NCI-H748 treated with DMSO at 0.1 percent for 48 hours (cell line): ENCODE measurements around the gene XPO1.
"Not testable (repeated sequence)": the region's sequence is repeated elsewhere in the genome, so short reads cannot be mapped to it uniquely, and the experiment has no call there.

Source experiments
- DNase-seq: peaks from one replicate; lab custom pipeline; 2025; lab: John Stamatoyannopoulos, UW

The XPO1 gene

DNA sequence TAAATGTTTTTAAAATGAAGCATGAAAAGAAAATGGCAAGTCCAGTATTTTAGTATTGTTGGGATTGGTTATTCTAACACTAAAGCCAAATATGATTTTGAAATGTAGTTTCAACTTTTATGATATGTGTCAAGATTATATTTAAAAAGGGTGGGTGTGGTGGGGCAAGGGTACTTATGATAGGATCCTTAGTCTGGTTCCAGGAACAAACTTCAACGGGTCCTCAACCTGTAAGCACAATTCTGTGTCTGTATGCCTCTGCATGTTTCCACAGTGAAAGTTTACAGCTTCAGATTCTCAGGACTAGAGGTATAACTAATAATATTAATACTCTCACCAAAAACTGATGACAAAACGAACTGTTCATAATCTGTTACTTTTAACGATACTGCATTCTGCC, 73.1 kb downstream of the XPO1 start:
- DNase-seq, result no peak

DNA sequence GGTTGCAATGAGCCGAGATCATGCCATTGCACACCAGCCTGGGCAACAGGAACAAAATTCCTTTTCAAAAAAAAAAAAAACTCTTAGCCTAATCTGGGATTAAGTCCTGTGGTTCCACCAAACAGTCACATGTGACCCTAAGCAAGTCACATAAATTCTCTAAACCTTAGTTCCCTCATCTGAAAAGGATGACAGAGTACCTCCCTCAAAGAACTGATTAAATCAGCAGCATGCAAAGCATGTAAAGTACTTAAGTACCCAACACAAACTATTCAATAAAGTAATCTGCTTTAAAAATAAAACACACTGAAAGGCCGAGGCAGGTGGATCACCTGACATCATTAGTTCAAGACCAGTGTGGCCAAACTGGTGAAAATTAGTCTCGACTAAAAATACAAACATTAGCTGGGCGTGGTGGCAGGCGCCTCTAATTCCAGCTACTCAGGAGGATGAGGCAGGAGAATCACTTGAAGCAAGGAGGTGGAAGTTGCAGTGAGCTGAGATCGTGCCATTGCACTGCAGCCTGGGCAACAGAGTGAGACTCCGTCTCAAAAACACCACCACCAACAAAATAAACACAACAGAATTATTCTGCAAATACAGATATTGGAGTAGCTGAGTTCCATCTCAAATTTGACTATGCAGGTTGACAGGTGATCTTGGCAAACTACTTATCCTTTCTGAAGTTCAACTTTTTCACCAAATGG, 74.2 kb downstream of the XPO1 start:
- no peak for DNase-seq

DNA sequence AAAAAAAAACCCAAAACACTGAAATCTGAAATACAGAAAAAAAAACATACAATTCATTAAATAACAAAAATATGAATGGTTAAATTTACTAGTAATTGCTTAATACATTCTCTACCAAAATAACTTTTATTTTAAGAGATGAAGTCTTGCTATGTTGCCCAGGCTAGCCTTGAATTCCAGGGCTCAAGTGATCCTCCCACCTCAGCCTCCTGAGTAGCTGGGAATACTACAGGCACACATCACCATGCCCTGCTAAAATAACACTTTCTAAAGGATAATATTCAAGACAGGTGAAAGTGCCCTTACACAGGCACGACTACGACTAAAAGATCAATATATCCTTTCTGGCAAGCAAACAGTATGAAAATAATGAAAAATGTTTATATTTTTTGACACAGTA, 76.8 kb downstream of the XPO1 start:
- DNase-seq, result no peak

DNA sequence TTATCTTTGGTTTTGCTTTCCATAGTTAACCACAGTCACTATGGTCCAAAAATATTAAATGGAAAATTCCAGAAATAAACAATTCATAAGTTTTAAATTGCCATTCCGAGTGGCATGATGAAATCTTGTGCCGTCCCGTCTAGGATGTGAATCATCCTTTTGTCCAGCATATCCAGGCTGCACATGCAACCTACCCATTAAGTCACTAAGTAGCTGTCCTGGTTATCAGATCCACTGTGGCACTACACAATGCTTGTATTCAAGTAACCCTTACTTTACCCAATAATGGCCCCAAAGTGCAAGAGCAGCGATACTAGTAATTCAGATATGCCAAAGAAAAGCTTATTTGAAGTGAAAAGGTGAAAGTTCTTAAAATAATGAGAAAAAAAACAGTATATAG, 78.0 kb downstream of the XPO1 start:
- DNase-seq, result no peak

DNA sequence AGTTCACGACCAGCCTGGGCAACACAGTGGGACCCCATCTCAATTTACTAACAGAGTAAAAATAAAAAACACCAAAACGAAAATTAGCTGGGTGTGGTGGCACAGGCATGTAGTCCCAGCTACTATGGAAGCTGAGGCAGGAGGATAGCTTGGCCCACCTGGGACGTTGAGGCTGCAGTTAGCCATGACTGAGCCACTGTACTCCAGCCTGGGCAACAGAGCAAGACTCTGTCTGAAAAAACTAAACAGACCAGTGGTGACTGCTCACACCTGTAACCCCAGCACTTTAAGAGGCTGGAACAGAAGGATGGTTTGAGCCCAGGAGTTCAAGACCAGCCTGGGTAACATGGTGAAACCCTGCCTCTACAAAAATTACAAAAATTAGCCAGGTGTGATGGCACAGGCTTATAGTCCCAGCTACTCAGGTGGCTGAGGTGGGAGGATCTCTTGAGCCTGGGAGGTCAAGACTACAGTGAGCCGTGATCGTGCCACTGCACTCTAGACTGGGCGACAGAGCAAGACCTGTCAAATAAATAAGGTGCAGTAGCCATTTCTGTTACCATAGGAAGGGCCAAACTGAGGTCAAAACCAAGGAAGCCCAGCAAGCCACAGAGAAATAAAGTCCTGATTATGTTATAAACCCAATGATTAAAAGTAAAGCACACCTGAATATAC, 81.3 kb downstream of the XPO1 start:
- DNase-seq, result no peak

DNA sequence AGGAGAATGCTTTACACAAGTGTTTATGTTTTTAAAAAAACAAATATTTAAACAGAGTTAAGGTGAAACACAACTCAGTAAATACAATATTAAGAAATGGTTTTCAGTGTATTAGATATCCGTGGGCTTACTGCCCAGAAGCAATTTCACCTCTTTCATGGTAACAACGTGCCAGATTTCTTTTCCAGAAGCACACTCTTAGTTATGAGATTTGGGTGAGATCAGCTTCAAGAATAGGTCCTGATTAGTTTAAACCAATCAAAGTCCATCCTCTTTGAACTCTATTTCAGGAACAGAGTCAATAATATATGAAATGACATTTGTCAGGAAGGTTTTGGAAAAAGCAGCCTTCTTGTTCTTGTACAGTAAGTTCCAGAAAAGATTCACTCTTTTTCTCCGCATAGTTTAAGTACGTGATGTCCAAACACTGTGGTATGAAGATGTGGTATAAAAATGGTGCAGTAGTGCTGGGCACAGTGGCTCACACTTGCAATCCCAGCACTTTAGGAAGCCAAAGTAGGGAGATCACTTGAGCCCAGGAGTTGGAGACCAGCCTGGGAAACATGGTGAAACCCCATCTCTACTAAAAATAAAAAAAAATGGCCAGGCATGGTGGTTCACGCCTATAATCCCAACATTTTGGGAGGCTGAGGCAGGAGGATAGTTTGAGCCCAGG, 81.9 kb downstream of the XPO1 start:
- DNase-seq, result no peak

DNA sequence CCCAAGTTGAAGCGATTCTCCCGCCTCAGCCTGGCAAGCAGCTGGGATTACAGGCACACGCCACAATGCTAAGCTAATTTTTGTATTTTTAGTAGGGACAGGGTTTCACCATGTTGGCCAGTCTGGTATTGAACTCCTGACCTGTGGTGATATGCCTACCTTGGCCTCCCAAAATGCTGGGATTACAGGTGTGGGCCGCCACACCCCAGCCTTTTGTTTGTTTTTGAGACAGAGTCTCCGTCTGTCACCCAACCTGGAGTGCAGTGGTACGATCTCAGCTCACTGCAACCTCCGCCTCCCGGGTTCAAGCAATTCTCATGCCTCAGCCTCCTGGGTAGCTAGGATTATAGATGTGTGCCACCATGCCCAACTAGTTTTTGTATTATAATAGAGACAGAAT, 83.2 kb downstream of the XPO1 start:
- DNase-seq, result not testable (repeated sequence)

DNA sequence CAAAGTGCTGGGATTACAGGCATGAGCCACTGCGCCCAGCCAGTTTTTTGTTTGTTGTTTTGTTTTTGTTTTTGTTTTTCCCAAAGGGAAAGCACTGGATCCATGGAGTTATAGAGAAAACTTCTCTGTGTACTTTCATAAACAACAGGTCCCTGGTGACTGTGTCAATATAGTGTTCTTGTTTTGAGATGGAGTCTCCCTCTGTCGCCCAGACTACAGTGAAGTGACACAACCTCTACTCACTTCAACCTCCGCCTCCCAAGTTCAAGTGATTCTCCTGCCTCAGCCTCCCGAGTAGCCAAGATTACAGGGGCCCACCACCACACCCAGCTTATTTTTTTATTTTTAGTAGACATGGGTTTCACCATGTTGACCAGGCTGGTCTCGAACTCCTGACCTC, 83.8 kb downstream of the XPO1 start:
- DNase-seq, result no peak

DNA sequence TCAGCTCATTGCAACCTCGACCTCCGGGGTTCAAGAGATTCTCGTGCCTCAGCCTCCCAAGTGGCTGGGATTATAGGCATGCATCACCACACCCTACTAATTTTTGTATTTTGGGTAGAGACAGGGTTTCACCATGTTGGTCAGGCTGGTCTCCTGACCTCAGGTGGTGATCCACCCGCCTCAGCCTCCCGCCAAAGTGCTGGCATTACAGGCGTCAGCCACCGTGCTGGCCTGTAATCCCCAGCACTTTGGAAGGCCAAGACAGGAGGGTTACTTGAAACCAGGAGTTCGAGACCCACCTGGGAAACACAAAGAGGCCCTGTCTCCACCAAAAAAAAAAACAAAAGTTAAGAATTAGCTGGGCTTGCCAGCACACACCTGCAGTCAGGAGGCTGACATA, 85.8 kb downstream of the XPO1 start:
- DNase-seq, result no peak

DNA sequence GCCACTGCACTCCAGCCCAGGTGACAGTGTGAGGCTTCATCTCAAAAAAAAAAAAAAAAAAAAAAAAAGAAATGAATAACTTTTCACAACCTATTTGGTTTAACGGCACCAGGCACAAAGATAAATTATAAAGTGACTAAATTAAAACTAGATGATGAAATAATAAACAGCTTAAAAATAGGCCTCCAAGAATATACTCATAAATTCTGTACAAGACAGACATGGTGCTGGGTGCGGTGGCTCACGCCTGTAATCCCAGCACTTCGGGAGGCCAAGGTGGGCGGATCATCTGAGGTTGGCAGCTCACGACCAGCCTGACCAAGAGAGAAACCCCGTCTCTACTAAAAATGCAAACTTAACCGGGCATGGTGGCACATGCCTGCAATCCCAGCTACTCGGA, 87.0 kb downstream of the XPO1 start:
- no peak for DNase-seq

DNA sequence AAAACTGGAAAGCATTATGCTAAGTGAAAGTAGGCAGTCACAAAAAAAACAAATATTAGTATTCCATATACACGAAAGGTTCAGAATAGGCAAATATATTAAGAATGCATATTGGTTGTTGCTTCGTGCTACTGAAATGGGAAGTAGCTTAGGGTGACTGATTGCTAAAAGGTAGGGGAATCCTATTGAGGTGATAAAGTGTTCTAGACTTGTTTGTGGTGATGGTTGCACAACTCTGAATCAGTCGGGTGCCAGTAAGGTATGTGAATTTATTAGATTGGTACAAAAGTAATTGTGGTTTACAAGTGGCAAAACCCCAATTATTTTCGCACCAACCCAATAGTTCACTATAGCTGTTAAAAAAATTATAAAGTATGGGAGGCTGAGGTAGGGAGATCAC, 88.0 kb downstream of the XPO1 start:
- DNase-seq, result no peak

DNA sequence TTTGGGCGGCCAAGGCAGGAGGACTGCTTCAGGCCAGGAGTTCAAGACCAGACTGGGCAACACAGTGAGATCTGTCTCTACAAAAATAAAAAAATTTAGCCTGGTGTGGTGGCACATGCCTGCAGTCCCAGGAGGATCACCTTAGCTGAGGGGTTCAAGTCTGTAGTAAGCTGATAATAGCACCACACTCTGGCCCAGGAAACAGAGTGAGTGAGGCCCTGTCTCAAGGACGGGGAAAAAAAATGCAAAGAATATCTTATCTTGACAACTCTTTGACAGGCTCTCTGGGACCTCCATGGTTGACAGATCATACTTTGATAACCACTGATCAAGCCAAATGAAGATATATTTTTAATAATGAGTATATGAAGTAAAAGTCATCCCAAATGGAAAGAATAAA, 89.9 kb downstream of the XPO1 start:
- DNase-seq, result no peak

DNA sequence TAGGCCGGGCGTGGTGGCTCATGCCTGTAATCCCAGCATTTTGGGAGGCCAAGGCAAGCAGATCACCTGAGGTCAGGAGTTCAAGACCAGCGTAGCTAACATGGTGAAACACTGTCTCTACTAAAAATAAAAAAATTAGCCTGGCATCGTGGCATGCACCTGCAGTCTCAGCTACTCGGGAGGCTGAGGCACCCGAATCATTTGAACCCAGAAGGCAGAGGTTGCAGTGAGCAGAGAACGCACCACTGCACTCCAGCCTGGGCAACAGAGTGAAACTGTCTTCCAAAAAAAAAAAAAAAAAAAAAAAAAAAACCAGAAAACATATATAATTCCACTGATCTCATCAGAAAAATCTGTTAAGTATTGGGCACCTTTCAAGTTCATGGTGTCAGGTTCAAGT, 91.2 kb downstream of the XPO1 start:
- DNase-seq, result not testable (repeated sequence)

DNA sequence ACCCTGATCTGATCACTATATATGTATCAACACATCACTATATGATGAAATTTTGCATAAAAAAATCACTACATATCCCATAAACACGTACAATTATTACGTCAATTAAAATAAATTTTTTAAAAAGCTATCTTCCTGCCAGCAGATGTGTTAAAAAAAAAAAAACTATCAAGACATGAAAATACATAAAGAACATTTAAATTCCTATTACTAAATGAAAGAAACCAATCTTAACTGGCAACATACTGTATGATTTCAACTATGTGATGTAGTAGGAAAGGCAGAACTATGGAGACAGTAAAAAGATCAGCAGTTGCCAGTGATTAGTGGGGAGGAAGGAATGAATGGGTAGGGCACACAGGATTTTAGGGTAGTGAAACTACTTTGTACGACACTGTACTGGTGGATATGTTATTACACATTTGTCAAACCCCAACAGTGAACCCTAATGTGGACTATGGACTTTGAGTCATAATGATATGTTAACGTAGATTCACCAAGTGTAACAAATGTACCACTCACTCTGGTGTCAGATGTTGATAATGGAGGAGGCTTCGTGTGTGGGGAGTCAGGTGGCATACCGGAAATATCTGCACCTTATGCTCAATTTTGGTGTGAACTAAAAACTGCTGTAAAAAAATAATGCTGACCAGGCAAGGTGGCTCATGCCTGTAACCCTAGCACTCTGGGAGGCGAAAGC, 94.7 kb downstream of the XPO1 start:
- no peak for DNase-seq

DNA sequence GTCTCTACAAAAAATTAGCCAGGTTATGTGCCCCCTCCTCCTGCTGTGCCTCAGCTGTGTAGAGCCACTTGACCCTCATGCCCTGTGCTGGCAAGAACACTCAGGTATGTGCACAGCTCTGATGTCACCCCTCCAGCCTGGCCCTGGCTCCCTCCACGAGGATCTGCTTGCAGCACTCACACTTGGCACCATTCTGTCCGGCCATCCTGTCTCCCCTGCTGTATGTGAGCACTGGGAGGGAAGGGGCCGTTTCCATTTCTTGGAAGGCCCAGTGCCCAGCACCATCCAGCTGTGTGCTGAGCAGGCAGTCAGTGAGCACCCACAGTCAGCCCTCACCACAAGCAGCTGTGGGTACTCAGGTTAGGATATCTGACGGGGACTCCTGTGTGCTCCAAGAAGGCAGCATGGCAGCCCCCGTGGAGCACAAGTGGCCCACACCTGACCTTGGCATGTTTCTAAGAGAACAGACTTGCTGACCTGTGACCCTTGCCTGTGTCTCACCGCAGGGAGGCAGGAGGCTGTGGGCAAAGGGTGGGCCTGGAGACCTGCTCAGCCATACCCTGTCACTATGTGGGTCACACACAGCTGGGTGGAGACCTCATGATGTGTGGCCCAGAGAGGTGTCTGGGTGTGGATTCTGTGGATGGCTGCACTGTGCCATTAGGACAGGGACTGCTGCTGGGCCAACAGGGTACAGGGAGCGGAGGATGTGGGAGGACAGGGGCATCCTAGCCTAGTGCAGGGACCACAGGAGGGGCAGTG, 98.7 kb downstream of the XPO1 start:
- DNase-seq, result no peak

DNA sequence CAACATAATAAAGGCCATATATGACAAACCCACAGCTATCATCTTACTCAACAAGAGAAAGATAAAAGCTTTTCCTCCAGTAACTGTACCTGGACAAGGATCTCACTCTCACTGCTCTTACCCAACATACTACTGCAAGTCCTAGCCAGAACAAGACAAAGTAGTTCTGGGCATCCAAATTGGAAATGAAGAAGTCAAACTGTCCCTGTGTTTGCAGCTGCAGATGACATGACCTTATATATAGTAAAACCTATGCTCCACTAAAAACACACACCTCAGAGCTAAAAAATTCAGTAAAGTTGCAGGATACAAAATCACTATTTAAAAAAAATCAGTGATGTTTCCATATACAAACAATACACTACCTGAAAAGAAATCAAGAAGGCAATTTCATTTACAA, 99.5 kb downstream of the XPO1 start:
- no peak for DNase-seq

DNA sequence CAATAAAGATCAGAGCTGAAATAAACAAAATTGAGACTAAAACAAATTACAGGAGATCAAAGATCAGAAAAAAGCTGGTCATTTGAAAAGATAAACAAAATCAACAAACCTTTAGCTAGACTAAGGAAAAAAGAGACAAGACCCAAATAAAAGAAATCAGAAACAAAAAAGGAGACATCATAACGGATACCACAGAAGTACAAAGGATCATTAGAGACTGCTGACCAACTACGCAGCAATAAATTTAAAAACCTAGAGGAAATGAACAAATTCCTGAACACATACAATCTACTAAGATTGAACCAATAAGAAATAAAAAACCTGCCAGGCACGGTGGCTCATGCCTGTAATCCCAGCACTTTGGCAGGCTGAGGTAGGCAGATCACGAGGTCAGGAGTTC, 101.0 kb downstream of the XPO1 start:
- no peak for DNase-seq

DNA sequence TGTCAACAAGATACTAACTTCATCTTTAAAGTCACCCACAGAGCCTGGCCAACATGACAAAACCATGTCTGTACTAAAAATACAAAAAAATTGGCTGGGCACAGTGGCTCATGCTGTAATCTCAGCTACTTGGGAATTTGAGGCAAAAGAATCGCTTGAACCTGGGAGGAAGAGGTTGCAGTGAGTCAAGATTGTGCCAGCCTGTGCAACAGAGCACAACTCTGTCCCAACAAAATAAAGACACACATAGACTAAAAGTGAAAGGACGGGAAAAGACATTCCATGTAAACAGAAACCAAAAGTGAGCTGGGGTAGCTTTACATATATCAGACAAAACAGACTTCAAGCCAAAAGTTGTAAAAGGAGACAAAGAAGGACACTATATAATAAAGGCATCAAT, 102.1 kb downstream of the XPO1 start:
- DNase-seq, result no peak

DNA sequence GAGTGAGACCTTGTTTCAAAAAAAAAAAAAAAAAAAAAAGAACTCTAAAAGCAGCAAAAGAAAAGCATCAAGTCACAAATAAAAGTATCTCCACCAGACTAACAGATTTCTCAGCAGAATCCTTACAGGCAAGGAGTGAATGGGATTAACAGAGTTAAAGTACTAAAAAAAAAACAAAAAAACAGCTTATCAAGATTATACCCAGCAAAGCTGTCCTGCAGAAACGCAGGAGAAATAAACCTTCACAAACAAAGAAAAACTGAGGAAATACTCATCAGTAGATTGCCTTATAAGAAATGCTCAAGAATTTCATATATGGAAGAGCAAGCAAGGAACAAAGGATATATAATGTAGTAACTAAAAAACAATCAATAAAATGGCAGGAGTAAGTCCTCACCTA, 102.9 kb downstream of the XPO1 start:
- DNase-seq, result no peak

DNA sequence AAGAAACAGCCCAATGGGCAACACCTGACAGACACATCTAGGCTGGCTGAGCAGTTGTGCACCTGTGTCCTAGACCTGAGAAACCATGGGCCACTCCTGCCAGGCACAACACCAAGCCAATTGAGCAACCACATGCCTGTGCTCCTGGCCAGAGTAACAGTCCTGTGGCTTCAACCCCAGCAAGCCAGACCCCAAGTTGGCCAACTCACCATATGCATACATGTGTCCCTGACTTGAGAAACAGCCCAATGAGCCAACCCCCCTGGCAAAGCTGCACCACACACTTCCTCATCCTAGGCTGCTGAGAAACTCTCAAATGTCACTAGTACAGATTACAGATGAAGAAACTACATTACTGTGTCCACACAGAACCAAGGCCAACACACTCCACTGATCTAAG, 103.8 kb downstream of the XPO1 start:
- DNase-seq, result no peak

DNA sequence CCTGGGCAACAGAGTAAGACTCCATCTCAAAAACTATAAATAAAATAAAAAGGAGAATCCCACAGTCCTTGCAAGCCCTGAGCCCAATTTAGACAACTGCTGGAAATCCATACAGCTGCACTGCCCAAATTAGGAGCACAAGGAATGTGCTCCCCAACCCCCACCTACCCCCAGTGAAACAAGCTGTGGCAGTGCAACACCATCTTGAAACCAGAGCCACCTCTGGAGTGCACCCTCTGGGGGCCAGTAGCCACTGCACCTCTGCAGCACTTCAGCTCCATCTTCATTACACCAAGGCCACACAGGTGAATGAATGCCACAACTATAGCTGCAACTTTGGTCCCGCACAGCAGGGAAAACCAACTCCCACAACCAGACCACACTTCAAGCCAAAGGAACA, 104.5 kb downstream of the XPO1 start:
- DNase-seq, result no peak

DNA sequence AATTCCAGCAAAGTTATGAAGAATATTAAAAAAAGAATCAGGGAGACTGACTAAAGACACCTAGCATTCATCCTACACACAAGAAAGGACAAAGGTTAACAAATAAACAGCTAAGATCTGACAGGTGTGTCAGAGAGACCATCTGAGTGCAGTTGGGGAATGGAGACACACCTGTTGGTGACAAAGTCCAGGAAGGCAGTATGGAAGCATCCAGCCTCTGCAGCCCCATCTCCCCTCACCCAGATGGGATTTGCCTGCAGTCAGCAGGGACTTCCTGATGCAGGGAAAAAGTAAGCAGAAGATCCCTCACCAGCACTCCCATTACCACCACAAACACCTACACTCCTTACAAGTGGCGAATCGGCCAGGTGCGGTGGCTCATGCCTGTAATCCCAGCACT, 105.2 kb downstream of the XPO1 start:
- no peak for DNase-seq
